ENCODE data around the gene GLDN.

The GLDN gene

GRCh38 chr15:51341366-51342226 is at the start of gene GLDN:
Gene GLDN (plus strand): TSS chr15:51341655. CDS start chr15:51341685, 30 bp downstream.
- no peak for DNase-seq (ENCODE audit: low read depth in 2 of 2)

GRCh38 chr15:51298620-51299019 is 42.8 kb upstream of the GLDN start:
- DNase-seq (ENCODE audit: low read depth in 2 of 2), result no peak

GRCh38 chr15:51299187-51300015 is 42.1 kb upstream of the GLDN start:
- DNase-seq (ENCODE audit: low read depth in 2 of 2), result no peak

- DNase-seq (ENCODE audit: low read depth in 2 of 2), result no peak
Observed at GRCh38 chr15:51302480-51302879, 39.0 kb upstream of the GLDN start.

GRCh38 chr15:51303462-51303980 is 37.9 kb upstream of the GLDN start:
- DNase-seq (ENCODE audit: low read depth in 2 of 2), result no peak

- DNase-seq (ENCODE audit: low read depth in 2 of 2), result no peak
Observed at GRCh38 chr15:51307325-51307724, 34.1 kb upstream of the GLDN start.

GRCh38 chr15:51307811-51308210 is 33.6 kb upstream of the GLDN start:
- no peak for DNase-seq (ENCODE audit: low read depth in 2 of 2)

- DNase-seq (ENCODE audit: low read depth in 2 of 2), result peak; percentile 42 to 47
Observed at GRCh38 chr15:51310064-51310463, 31.4 kb upstream of the GLDN start.

GRCh38 chr15:51311510-51311909 is 29.9 kb upstream of the GLDN start:
- no peak for DNase-seq (ENCODE audit: low read depth in 2 of 2)

GRCh38 chr15:51312166-51313073 is 29.0 kb upstream of the GLDN start:
- no peak for DNase-seq (ENCODE audit: low read depth in 2 of 2)

- DNase-seq (ENCODE audit: low read depth in 2 of 2), result no peak
Observed at GRCh38 chr15:51313074-51313393, 28.4 kb upstream of the GLDN start.

GRCh38 chr15:51313644-51314280 is 27.7 kb upstream of the GLDN start:
- no peak for DNase-seq (ENCODE audit: low read depth in 2 of 2)

- DNase-seq (ENCODE audit: low read depth in 2 of 2), result no peak
Observed at GRCh38 chr15:51314391-51315337, 26.8 kb upstream of the GLDN start.

- no peak for DNase-seq (ENCODE audit: low read depth in 2 of 2)
Observed at GRCh38 chr15:51315726-51316125, 25.7 kb upstream of the GLDN start.

GRCh38 chr15:51316636-51317035 is 24.8 kb upstream of the GLDN start:
- DNase-seq (ENCODE audit: low read depth in 2 of 2), result no peak

GRCh38 chr15:51318382-51319150 is 22.9 kb upstream of the GLDN start:
- no peak for DNase-seq (ENCODE audit: low read depth in 2 of 2)

- DNase-seq (ENCODE audit: low read depth in 2 of 2), result no peak
Observed at GRCh38 chr15:51319539-51319938, 21.9 kb upstream of the GLDN start.

GRCh38 chr15:51320843-51321242 is 20.6 kb upstream of the GLDN start:
- DNase-seq (ENCODE audit: low read depth in 2 of 2), result no peak

GRCh38 chr15:51321316-51321715 is 20.1 kb upstream of the GLDN start:
- DNase-seq (ENCODE audit: low read depth in 2 of 2), result no peak
